GM10847 (cell line): Measurements from ENCODE around the gene SPRY4.

Experiments
- POLR2A ChIP-seq: IDR thresholded peaks from 2 replicates; pipeline ENCODE4 v1.6.1; 2011; ENCODE audit not compliant: insufficient read length; ENCODE audit errors: extremely low read depth

The SPRY4 gene, protein sequence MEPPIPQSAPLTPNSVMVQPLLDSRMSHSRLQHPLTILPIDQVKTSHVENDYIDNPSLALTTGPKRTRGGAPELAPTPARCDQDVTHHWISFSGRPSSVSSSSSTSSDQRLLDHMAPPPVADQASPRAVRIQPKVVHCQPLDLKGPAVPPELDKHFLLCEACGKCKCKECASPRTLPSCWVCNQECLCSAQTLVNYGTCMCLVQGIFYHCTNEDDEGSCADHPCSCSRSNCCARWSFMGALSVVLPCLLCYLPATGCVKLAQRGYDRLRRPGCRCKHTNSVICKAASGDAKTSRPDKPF

GRCh38 chr5:142324871-142325724 is at the start of gene SPRY4:
Gene SPRY4, minus strand, starts transcription at chr5:142325021. Its CDS starts 9,913 bp downstream, at chr5:142315108.
- TF ChIP-seq POLR2A, result peak; percentile 85

DNA sequence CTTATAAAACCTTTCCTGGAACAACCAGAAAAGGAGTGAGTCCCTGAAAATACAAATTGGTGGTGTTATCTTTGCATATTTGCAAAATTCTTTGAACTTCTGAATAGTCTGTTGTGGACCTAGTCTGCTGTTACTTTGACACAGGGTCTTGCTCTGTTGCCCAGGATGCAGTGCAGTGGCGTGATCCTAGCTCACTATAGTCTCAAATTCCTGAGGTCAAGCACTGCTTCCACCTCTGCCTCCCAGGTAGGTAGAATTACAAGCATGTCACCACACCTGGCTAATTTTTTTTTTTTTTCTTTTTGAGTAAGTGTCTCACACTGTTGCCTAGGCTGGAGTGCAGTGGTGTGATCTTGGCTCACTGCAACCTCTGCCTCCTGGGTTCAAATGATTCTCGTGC is 43.7 kb upstream of the SPRY4 start:
- no peak for TF ChIP-seq POLR2A

DNA sequence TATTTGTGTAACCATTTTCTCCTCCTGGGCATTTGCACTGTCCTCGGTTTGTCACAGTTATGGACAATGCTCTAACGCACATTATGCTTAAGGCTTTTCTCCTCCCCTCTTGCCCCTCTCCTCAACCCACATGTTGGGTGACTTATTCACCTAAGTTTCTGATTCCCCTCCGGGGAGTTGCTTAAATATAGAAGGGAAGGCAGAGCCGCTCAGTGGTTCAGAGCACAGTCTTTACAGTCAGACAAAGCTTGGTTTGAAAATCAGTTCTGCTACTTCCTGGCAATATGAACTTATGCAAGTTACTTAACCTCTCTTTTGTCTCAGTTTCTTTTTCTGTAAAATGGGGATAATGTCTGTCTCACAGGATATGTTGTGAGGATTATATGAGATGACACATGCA is 41.2 kb upstream of the SPRY4 start:
- no peak for TF ChIP-seq POLR2A

DNA sequence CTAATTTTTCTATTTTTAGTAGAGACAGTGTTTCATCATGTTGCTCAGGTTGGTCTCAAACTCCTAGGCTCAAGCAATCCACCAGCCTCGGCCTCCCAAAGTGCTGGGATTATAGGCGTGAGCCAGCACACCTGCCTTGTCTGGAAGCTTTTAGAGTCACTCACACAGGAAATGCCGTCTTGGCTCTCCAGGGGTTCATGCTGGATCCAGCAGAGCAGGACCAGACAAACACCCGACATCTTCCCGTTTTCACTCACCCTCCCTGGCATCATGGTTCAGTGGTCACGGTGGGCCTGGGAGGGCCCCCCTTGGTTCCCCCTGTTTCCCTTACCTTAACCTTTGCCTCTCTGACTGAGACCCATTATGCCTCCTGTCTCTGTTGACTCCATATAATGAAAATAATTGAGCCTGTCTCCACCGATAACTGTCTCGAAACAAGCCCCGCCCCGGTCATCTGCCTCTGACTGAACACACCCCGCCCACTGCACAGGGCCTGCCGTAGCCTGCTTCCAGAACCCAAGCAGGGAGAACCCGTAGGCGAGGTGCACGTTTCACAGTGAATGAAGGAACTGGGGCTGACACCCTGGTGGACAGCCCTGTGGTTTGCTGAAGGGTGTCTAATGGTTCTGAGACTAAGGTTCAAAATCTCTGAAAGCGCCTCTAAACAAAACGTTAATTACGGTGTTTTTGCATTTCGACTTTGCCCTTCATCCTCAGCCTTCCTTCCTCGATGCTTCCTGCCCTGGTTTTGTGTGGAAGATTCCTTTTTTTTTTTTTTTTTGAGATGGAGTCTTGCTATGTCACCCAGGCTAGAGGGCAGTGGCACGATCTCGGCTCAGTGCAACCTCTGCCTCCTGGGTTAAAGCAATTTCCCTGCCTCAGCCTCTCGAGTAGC is 39.7 kb upstream of the SPRY4 start:
- TF ChIP-seq POLR2A, result no peak

GRCh38 chr5:142363619-142363963 is 38.8 kb upstream of the SPRY4 start:
- no peak for TF ChIP-seq POLR2A

DNA sequence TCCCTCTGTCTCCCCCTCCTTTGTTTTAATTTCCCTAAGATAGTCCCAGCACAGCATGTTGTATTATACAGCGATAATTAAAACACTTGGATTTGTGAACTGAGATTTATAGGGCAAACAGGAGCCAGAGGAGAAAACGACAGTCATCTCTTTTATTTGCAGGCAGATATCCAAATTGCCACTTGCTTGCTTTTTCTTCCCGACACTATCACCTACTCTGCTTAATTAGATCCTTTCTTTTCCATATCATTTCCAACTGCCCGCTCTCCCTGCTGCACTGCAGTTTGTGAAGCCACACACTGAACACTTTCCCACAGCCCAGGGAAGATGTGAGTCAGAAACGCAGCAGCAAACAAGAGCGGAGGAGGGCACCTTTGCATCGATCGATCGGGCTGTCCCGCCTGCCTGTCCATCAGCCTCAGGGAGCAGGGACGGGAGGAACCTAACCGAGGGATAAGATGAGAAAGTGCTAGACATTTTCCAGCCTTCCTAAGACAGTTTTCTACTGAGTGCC is 35.8 kb upstream of the SPRY4 start:
- no peak for TF ChIP-seq POLR2A

DNA sequence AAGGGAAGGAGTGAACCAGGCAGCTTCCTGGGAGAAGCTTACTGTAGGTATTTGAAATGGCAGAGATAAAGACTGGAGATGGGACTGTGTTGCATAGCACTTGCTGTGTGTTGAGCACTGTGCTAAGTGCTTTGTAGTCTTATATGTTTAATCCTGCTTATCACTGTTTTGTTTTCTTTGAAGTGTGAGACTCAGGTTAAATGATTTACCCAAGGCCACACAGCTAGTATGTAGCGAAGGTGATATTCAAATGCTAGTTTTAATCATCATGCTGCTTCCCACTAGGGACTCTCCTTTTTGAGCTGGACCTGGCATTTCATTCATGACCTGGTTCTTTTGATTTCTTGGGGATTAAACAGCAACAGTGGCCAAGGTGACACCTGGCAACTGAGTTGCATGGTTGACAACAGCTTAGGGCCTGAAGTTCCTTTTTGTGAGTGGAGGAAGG is 35.3 kb upstream of the SPRY4 start:
- TF ChIP-seq POLR2A, result no peak

DNA sequence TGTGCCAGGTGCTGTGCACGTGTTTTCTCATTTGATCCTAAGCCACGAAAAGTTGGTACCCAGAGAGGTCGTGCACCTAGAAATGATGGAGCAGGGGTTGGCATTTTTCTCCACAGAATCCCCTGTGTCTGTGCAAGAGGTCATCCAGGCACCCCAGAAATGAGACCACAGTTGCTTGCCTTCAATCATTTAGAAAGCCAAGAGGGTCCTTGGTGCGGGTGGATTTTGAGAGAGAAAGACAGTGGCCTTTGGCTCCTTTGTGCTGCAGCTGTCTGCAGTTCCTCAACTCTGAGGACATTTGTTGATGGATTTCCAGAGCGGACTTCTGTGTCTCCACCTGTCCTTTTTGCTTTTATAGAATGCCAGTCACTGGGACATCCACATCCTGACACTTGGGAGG is 33.8 kb upstream of the SPRY4 start:
- TF ChIP-seq POLR2A, result no peak

DNA sequence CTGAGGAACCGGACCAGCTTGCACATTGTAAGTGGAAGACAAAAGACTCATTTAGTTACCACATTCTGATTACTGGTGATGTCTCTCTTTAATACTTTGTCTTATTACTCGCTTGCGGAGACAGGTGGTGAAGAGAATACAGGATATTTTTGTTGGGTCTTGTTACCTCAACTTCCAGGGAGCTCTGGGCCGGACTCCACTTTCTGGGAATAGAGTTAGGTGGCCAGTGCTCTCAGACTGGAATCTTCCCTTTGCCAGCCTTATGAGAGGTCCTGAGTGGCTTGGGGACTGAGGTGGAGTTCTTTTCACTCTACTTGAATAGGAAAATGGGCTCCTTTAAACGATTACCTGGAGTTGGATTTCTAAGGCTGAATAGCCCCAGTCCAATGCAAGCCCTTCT is 33.3 kb upstream of the SPRY4 start:
- no peak for TF ChIP-seq POLR2A

DNA sequence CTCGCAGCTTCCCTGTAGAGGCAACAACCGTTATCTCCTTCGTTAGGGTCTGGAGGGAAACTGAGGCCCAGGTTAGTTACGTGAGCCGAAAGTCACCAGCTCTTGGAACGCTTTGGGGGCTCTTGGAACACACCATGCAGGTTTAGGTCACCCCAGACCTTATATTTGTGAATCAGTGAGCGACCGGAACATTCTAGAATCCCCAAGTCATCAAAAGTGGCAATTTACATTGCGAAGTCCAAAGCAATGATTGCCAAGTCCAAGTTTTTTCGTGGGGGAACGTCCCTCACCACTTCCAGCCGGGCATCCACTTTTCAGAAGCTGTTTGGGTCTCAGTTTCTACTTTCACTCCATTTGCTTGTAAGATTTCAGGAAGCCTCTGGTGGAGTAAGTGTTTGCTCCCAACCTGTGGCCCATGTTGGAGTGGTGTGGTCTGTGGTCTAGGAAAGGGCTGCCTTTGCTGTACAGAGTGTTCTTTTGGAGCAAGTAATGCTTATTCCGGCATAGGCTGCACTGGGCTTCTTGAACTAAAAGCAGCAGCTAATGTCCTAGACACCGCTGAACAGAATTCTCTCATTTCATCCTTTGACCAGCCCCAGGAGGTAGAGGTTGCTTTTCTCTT is 32.8 kb upstream of the SPRY4 start:
- no peak for TF ChIP-seq POLR2A

DNA sequence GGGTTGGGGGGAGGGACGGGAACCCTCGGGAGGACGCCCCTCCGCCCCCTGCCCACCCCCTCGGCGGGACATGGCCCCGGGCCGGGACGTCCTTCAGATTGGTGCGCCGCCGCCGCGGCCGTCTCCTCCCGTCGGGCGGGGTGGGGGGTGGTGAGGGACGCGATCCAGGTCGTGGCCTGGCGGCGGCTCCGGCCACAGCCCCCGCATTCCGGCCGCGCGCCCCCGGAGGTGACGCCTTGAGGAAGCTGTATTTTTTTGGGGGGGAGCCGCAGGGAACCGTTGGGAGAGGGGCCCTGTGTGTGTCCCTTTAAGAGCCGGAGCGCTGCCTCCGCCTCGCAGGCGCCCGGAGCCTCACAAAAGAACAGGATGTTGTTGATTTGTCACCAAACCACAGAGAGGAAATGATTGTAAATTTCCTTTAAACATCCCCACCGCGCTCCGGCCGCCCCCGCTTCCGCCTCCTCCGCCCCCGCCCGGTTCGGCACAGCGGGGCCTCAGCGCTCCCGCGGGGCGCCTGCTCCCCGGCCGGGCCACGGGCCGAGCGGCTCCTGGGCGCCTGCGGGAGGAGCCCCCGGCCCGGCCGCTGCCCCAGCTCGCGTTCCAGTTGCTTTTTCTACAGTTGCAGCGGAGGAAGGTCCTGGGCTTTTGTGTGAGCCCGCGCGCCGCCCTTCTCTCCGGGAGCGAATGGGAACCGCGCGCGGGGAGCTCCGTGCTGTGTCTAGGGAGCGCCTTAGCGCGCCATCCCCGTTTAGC is 32.1 kb upstream of the SPRY4 start:
- peak; percentile 82 for TF ChIP-seq POLR2A

- TF ChIP-seq POLR2A, result no peak
These were observed 31.5 kb upstream of the SPRY4 start for GRCh38 chr5:142356349-142356715.

GRCh38 chr5:142353071-142353472 is 28.3 kb upstream of the SPRY4 start:
- TF ChIP-seq POLR2A, result no peak

- TF ChIP-seq POLR2A, result no peak
These were observed 25.2 kb upstream of the SPRY4 start for GRCh38 chr5:142350021-142350420.
